H1 (cell line): Measurements from ENCODE around the gene NEK3. TPM values are rescaled to one million over a fixed set of nuclear protein-coding genes. Genes with fewer than 3 reads are reported as not detected.

ENCODE experiments used
- CTCF ChIA-PET: fragments of 300-600 bp; sonication (Branson Sonifier 250); formaldehyde crosslinking; loops from one replicate; lab custom pipeline; 2021; ENCODE audit not compliant: partially characterized antibody; lab: Charles Lee
- POLR2A ChIA-PET: fragments of 300-600 bp; sonication (Branson Sonifier 250); formaldehyde crosslinking; loops from one replicate; lab custom pipeline; 2021; ENCODE audit warnings: inconsistent platforms; ENCODE audit not compliant: partially characterized antibody; lab: Charles Lee
- DNase-seq, 2 experiments: peaks; one replicate each; pipeline versions ENCODE4 v3.0.0 to v3.0.0-alpha.2; 2010 to 2022; ENCODE audit warnings: low spot score in 2 of 2, low read depth in 1 of 2, mixed read lengths in 1 of 2
- FAIRE-seq: peaks from 2 replicates; lab custom pipeline; 2011; peaks lifted over from hg19 to GRCh38; lab: Jason Lieb, UNC
- H2AFZ ChIP-seq: 2 replicates; pipeline ENCODE4 v1.8.1; 2012; ENCODE audit warnings: low read length, inconsistent platforms
- H2AK5ac ChIP-seq: 2 replicates; pipeline ENCODE4 v1.6.1; 2013; ENCODE audit warnings: low read depth, low read length
- H2BK120ac ChIP-seq: replicated peaks from 2 replicates; pipeline ENCODE3; 2013; ENCODE audit warnings: low read depth, low read length, inconsistent platforms
- H2BK12ac ChIP-seq: 2 replicates; pipeline ENCODE4 v1.6.1; 2013; ENCODE audit warnings: low read depth, low read length
- H2BK15ac ChIP-seq: 2 replicates; pipeline ENCODE4 v1.6.1; 2013; ENCODE audit warnings: low read length
- H2BK20ac ChIP-seq: 2 replicates; pipeline ENCODE4 v1.6.1; 2013; ENCODE audit warnings: low read length
- H2BK5ac ChIP-seq: 2 replicates; pipeline ENCODE4 v1.6.1; 2013; ENCODE audit warnings: low read depth, low read length
- H3K14ac ChIP-seq: 2 replicates; pipeline ENCODE4 v1.6.1; 2013; ENCODE audit warnings: inconsistent platforms; ENCODE audit not compliant: insufficient read length
- H3K18ac ChIP-seq: 2 replicates; pipeline ENCODE4 v1.6.1; 2013; ENCODE audit warnings: low read length; ENCODE audit errors: extremely low read depth
- H3K23ac ChIP-seq: 2 replicates; pipeline ENCODE4 v1.6.1; 2013; ENCODE audit warnings: inconsistent platforms; ENCODE audit not compliant: insufficient read length
- H3K23me2 ChIP-seq: 2 replicates; pipeline ENCODE4 v1.6.1; 2013; ENCODE audit warnings: low read depth, low read length
- H3K27ac ChIP-seq: 2 replicates; pipeline ENCODE4 v1.6.1; 2011; ENCODE audit warnings: low read depth, low read length, inconsistent platforms
- H3K27me3 ChIP-seq, 4 experiments: replicated peaks in 1 of 4; 1 replicate in 1 of 4; 2 replicates in 3 of 4; pipeline versions ENCODE4 v1.6.1 to v1.8.1; 2011 to 2013; ENCODE audit warnings: low read length in 3 of 4, mild to moderate bottlenecking in 3 of 4, inconsistent platforms in 2 of 4, mixed read lengths in 2 of 4, moderate library complexity in 1 of 4; ENCODE audit not compliant: control insufficient read depth in 3 of 4, insufficient read depth in 3 of 4; ENCODE audit errors: extremely low read depth in 1 of 4
- H3K36me3 ChIP-seq, 4 experiments: 2 replicates each; pipeline versions ENCODE4 v1.6.1 to v1.8.1; 2011 to 2013; ENCODE audit warnings: mild to moderate bottlenecking in 4 of 4, low read length in 3 of 4, moderate library complexity in 2 of 4, control low read depth in 1 of 4, inconsistent platforms in 1 of 4; ENCODE audit not compliant: insufficient read depth in 4 of 4, control insufficient read depth in 2 of 4
- H3K4ac ChIP-seq: replicated peaks from 2 replicates; pipeline ENCODE3; 2013; ENCODE audit warnings: low read length, low read depth, mixed read lengths, inconsistent platforms; ENCODE audit not compliant: insufficient read length
- H3K4me1 ChIP-seq, 4 experiments: replicated peaks in 1 of 4; 1 replicate in 1 of 4; 2 replicates in 3 of 4; pipeline versions ENCODE4 v1.6.1 to v1.8.1; 2011 to 2013; ENCODE audit warnings: low read length in 3 of 4, inconsistent platforms in 2 of 4, mixed read lengths in 1 of 4; ENCODE audit not compliant: insufficient read depth in 4 of 4, control insufficient read depth in 3 of 4
- H3K4me2 ChIP-seq, 2 experiments: 2 replicates each; pipeline versions ENCODE4 v1.6.1 to v1.8.1; 2011 to 2013; ENCODE audit warnings: low read depth in 2 of 2, low read length in 2 of 2, control low read depth in 1 of 2, inconsistent platforms in 1 of 2, mild to moderate bottlenecking in 1 of 2; ENCODE audit not compliant: insufficient read depth in 1 of 2
- H3K4me3 ChIP-seq, 4 experiments: fragments of 200-600, 300-600 bp in 1 of 4; sonication (generic), shearing (Covaris generic), sonication (Bioruptor Twin) in 1 of 4; 2 replicates each; pipeline versions ENCODE4 v1.5.1 to v1.8.1; 2011 to 2016; ENCODE audit warnings: low read length in 4 of 4, low read depth in 3 of 4, control low read depth in 2 of 4, inconsistent platforms in 2 of 4, mild to moderate bottlenecking in 2 of 4, mixed read lengths in 1 of 4, moderate library complexity in 1 of 4; ENCODE audit not compliant: insufficient read depth in 2 of 4; ENCODE audit errors: extremely low read depth in 1 of 4
- H3K56ac ChIP-seq: replicated peaks from 2 replicates; pipeline ENCODE3; 2013; ENCODE audit warnings: low read depth, mild to moderate bottlenecking, mixed read lengths, low read length, inconsistent platforms; ENCODE audit not compliant: insufficient read length
- H3K79me1 ChIP-seq: 2 replicates; pipeline ENCODE4 v1.6.1; 2013; ENCODE audit warnings: low read depth, low read length, control low read depth
- H3K79me2 ChIP-seq, 2 experiments: 2 replicates each; pipeline versions ENCODE4 v1.6.1 to v1.8.1; 2012 to 2013; ENCODE audit warnings: low read length in 2 of 2, mild to moderate bottlenecking in 2 of 2, inconsistent platforms in 1 of 2; ENCODE audit not compliant: insufficient read depth in 2 of 2, control insufficient read depth in 1 of 2
- H3K9ac ChIP-seq, 4 experiments: replicated peaks in 1 of 4; 1 replicate in 1 of 4; 2 replicates in 3 of 4; pipeline versions ENCODE4 v1.6.1 to v1.8.1; 2011 to 2013; ENCODE audit warnings: low read depth in 3 of 4, low read length in 3 of 4, control low read depth in 2 of 4, mild to moderate bottlenecking in 2 of 4, moderate library complexity in 2 of 4, inconsistent platforms in 1 of 4; ENCODE audit errors: extremely low read depth in 1 of 4
- H3K9me3 ChIP-seq, 2 experiments: 2 replicates each; pipeline versions ENCODE4 v1.6.1 to v1.8.1; 2012 to 2013; ENCODE audit warnings: mild to moderate bottlenecking in 2 of 2, moderate library complexity in 2 of 2, control low read depth in 1 of 2, inconsistent platforms in 1 of 2, low read depth in 1 of 2, low read length in 1 of 2, mixed read lengths in 1 of 2; ENCODE audit not compliant: insufficient read depth in 2 of 2
- H4K20me1 ChIP-seq, 2 experiments: replicated peaks in 1 of 2; 2 replicates each; pipeline versions ENCODE3 to v1.8.1; 2011 to 2013; ENCODE audit warnings: inconsistent platforms in 2 of 2, low read length in 2 of 2, mild to moderate bottlenecking in 1 of 2; ENCODE audit not compliant: insufficient read depth in 2 of 2, control insufficient read depth in 1 of 2
- H4K5ac ChIP-seq: 2 replicates; pipeline ENCODE4 v1.6.1; 2013; ENCODE audit warnings: low read length, low read depth, mixed read lengths, inconsistent platforms; ENCODE audit not compliant: insufficient read length
- H4K8ac ChIP-seq: 2 replicates; pipeline ENCODE4 v1.8.0; 2013; ENCODE audit warnings: mild to moderate bottlenecking, moderate library complexity, low read length, inconsistent platforms; ENCODE audit not compliant: insufficient read depth; ENCODE audit errors: extremely low read depth
- H4K91ac ChIP-seq: replicated peaks from 2 replicates; pipeline ENCODE3; 2013; ENCODE audit warnings: low read length, mixed read lengths, inconsistent platforms; ENCODE audit not compliant: insufficient read length
- CHD1 ChIP-seq: IDR thresholded peaks from 2 replicates; pipeline ENCODE4 v1.6.1; 2012; ENCODE audit warnings: low read depth, low read length, improper control_type of control experiment
- CHD2 ChIP-seq: IDR thresholded peaks from 2 replicates; pipeline ENCODE4 v1.6.1; 2012; ENCODE audit warnings: low read length, improper control_type of control experiment
- EGR1 ChIP-seq: IDR thresholded peaks from 2 replicates; pipeline ENCODE4 v1.6.1; 2011; ENCODE audit warnings: low read depth, low read length, borderline replicate concordance
- FOSL1 ChIP-seq: IDR thresholded peaks from 2 replicates; pipeline ENCODE4 v1.6.1; 2011; ENCODE audit warnings: mild to moderate bottlenecking, low read depth, low read length, moderate library complexity; ENCODE audit not compliant: insufficient read depth
- MAFK ChIP-seq: IDR thresholded peaks from 2 replicates; pipeline ENCODE4 v1.6.1; 2012; ENCODE audit warnings: low read depth, mild to moderate bottlenecking, improper control_type of control experiment, low read length
- NRF1 ChIP-seq: IDR thresholded peaks from 2 replicates; pipeline ENCODE4 v1.6.1; 2011; ENCODE audit warnings: mild to moderate bottlenecking, low read depth, low read length, improper control_type of control experiment
- POU5F1 ChIP-seq: IDR thresholded peaks from 2 replicates; pipeline ENCODE4 v1.6.1; 2011; ENCODE audit warnings: low read depth, mild to moderate bottlenecking, low read length, moderate library complexity
- WGBS, 2 experiments: shearing (Covaris generic) in 1 of 2; methylation state at CpG; one replicate each; pipeline versions ENCODE4 v1.1.6 to v1.1.7; 2013 to 2015; ENCODE audit warnings: low lambda C conversion rate in 2 of 2, mixed read lengths in 2 of 2, inconsistent platforms in 1 of 2, low coverage in 1 of 2, missing lambda C conversion rate in 1 of 2; ENCODE audit not compliant: insufficient replicate concordance in 2 of 2, insufficient coverage in 1 of 2, insufficient read length in 1 of 2; ENCODE audit errors: extremely low coverage in 1 of 2, missing lambda C conversion rate in 1 of 2; 5-methylcytosine and 5-hydroxymethylcytosine counted together
- polyA plus RNA-seq, 7 experiments: library from polyadenylated mRNA; depleted of rRNA in 3 of 7; stranded (reverse) in 5 of 7; unstranded in 2 of 7; fragments of >200 nt in 5 of 7; fragments of 200-250 nt in 2 of 7; gene quantifications; 1 replicate in 5 of 7; 2 replicates in 1 of 7; 4 replicates in 1 of 7; pipeline versions ENCODE4 v1.2.1 to v1.2.3, GENCODE V29; 2011 to 2013; ENCODE audit warnings: missing spikeins in 2 of 7, mixed read lengths in 2 of 7
- total RNA-seq: library from RNA; stranded (reverse); fragmentation: NEBNext Ultra II Directional; extraction: Animal tissue kit (Norgen Biotek cat#: 25700); gene quantifications from 2 replicates; pipeline ENCODE4 v1.2.1, GENCODE V29; 2021

The NEK3 gene
- total and polyA plus RNA-seq, 2 of the 8 experiments (the other 6 are each of a cell fraction or from before 2014, with no cell fraction given), result 11.4 to 26.0 TPM

DNA sequence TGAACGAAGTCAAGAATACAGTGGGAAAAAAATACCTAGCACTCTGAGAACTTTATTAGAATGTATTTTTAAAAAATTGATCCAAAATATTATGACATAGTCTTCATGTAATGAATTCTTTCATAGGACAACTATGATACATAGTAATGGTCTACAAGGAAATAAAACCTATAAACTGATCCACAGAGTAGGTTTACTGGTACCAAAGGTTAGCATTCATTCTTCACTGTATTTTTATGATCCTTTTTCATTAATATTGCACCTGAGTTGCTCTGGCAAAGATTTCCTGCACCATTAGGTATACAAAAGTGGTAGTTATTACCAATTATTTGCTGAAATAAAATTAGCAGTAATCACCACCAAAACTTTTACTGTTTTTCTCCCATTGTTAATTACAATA lies 4.2 kb downstream of the NEK3 start:
- H3K27ac ChIP-seq, result no peak overlapping the region
- no peak overlapping the region for H2BK5ac ChIP-seq
- no peak overlapping the region for H2BK15ac ChIP-seq
- H4K5ac ChIP-seq, result no peak overlapping the region
- H3K36me3 ChIP-seq, result peaks cover 0 to 4% (median 1%) of the 10 kb centered on the region in 4 experiments; a peak in 2 of 8 replicates
- no peak overlapping the region for H2BK12ac ChIP-seq
- no peak overlapping the region for H3K23ac ChIP-seq
- H3K4me1 ChIP-seq, result peaks cover 2 to 4% (median 2%) of the 10 kb centered on the region in 4 experiments; a peak in 4 of 7 replicates
- no peak overlapping the region for H2AK5ac ChIP-seq
- H3K4me2 ChIP-seq, result no peak overlapping the region
- no peak overlapping the region for H3K18ac ChIP-seq
- peaks cover 0 to 4% of the 10 kb centered on the region in 2 experiments; a peak in 1 of 4 replicates for H3K9me3 ChIP-seq
- no peaks in the 10 kb centered on the region for H3K79me2 ChIP-seq
- POLR2A ChIA-PET, result interaction anchor here (1.6 kb wide), 1 partner anchor 16 kb away, joined by 6 read pairs; no protein-coding TSS in a partner anchor
- no peak overlapping the region for H3K4ac ChIP-seq
- no peak overlapping the region for H3K56ac ChIP-seq
- no peak overlapping the region for H2BK20ac ChIP-seq
- no peak for TF ChIP-seq POU5F1
- TF ChIP-seq CHD1, result no peak
- no peak for TF ChIP-seq FOSL1
- TF ChIP-seq MAFK, result no peak
- no peak for TF ChIP-seq CHD2
- no peak for TF ChIP-seq EGR1
- no peak for TF ChIP-seq NRF1
- H4K8ac ChIP-seq, result no peak overlapping the region
- H3K23me2 ChIP-seq, result no peaks in the 10 kb centered on the region; the same call in 1 of the 2 replicates
- no peak overlapping the region for H3K4me3 ChIP-seq
- no peaks in the 10 kb centered on the region for H4K20me1 ChIP-seq
- FAIRE-seq (no peak), DNase-seq (no peak)
- H3K9ac ChIP-seq, result no peak overlapping the region
- H3K27me3 ChIP-seq, result peaks cover 2 to 8% (median 6%) of the 10 kb centered on the region in 4 experiments
- H3K14ac ChIP-seq, result no peak overlapping the region
- CTCF ChIA-PET, result interaction anchor here (1.0 to 1.4 kb wide), 2 partner anchors 40 to 45 kb away, joined by 3 to 4 read pairs; no protein-coding TSS in a partner anchor
- H2AFZ ChIP-seq, result no peak overlapping the region
- H3K79me1 ChIP-seq, result no peaks in the 10 kb centered on the region
- no peak overlapping the region for H2BK120ac ChIP-seq
- no peak overlapping the region for H4K91ac ChIP-seq
- WGBS, 2 experiments, result 82% methylated on average over 1 of the region's 1 CpG; no CpG with 5 or more reads in 1 of the 2 experiments
